GM19397 (cell line): ENCODE results near the gene APOO.
"Not testable (repeated sequence)": the region's sequence is repeated elsewhere in the genome, so short reads cannot be mapped to it uniquely, and the experiment has no call there.

Experiments used
- ATAC-seq: cut with Tn5 transposase; IDR thresholded peaks from one replicate; pipeline ENCODE4 v1.9.1; 2021; ENCODE audit warnings: mild to moderate bottlenecking, moderate library complexity; ENCODE audit not compliant: unreplicated experiment

The APOO gene

GRCh38 chrX:23861952-23862351 is 45.8 kb downstream of the APOO start:
- ATAC-seq: not testable (repeated sequence)

GRCh38 chrX:23861215-23861896 is 46.4 kb downstream of the APOO start:
- ATAC-seq: no peak

GRCh38 chrX:23859238-23859637 is 48.5 kb downstream of the APOO start:
- ATAC-seq: not testable (repeated sequence)

- no peak for ATAC-seq
These were observed 49.8 kb downstream of the APOO start for GRCh38 chrX:23857935-23858334.

GRCh38 chrX:23857363-23857762 is 50.4 kb downstream of the APOO start:
- no peak for ATAC-seq

GRCh38 chrX:23855569-23855968 is 52.2 kb downstream of the APOO start:
- ATAC-seq: no peak

- no peak for ATAC-seq
These were observed 52.8 kb downstream of the APOO start for GRCh38 chrX:23854945-23855344.

- ATAC-seq: no peak
These were observed 53.6 kb downstream of the APOO start for GRCh38 chrX:23854122-23854521.

- no peak for ATAC-seq
These were observed 56.2 kb downstream of the APOO start for GRCh38 chrX:23851544-23851943.

- ATAC-seq: no peak
These were observed 58.5 kb downstream of the APOO start for GRCh38 chrX:23849241-23849640.

- no peak for ATAC-seq
These were observed 62.4 kb downstream of the APOO start for GRCh38 chrX:23845351-23845817.

- no peak for ATAC-seq
These were observed 63.1 kb downstream of the APOO start for GRCh38 chrX:23844502-23845138.

- ATAC-seq: no peak
These were observed 65.8 kb downstream of the APOO start for GRCh38 chrX:23841847-23842522.

- ATAC-seq: no peak
These were observed 67.1 kb downstream of the APOO start for GRCh38 chrX:23840674-23841073.

- no peak for ATAC-seq
These were observed 68.8 kb downstream of the APOO start for GRCh38 chrX:23838953-23839352.

- no peak for ATAC-seq
These were observed 75.0 kb downstream of the APOO start for GRCh38 chrX:23832721-23833120.

GRCh38 chrX:23828881-23829280 is 78.9 kb downstream of the APOO start:
- ATAC-seq: no peak

- ATAC-seq: no peak
These were observed 81.1 kb downstream of the APOO start for GRCh38 chrX:23826653-23827052.

GRCh38 chrX:23826216-23826615 is 81.5 kb downstream of the APOO start:
- no peak for ATAC-seq

- ATAC-seq: no peak
These were observed 82.1 kb downstream of the APOO start for GRCh38 chrX:23825675-23826074.

GRCh38 chrX:23822841-23823240 is 84.9 kb downstream of the APOO start:
- no peak for ATAC-seq

- no peak for ATAC-seq
These were observed 85.3 kb downstream of the APOO start for GRCh38 chrX:23822397-23822796.
